ENCODE data around the gene CEMIP2.
"Not testable (repeated sequence)": the region's sequence is repeated elsewhere in the genome, so short reads cannot be mapped to it uniquely, and the experiment has no call there.

Gene CEMIP2

GRCh38 chr9:71704796-71705195 is 63.5 kb downstream of the CEMIP2 start:
- no peak overlapping the region for H3K4me3 ChIP-seq (ENCODE audit: low read length)
- H3K9ac ChIP-seq (ENCODE audit: low read length) = peak overlapping the region; percentile 19
- H3K27me3 ChIP-seq (replicated peaks; ENCODE audit: control insufficient read depth, insufficient read depth, low read length) = no peaks in the 10 kb centered on the region
- DNase-seq (ENCODE audit: low read depth) = no peak
- H3K36me3 ChIP-seq (ENCODE audit: control insufficient read depth, insufficient read depth, low read length, severe bottlenecking) = peaks cover 59% of the 10 kb centered on the region
- H3K4me1 ChIP-seq (ENCODE audit: control insufficient read depth, insufficient read depth, low read length) = peaks cover 23% of the 10 kb centered on the region
- no peaks in the 10 kb centered on the region for H3K9me3 ChIP-seq (ENCODE audit: control insufficient read depth, low read length)

GRCh38 chr9:71703172-71703872 is 65.0 kb downstream of the CEMIP2 start:
- no peak overlapping the region for H3K9ac ChIP-seq (ENCODE audit: low read length)
- H3K36me3 ChIP-seq (ENCODE audit: control insufficient read depth, insufficient read depth, low read length, severe bottlenecking) = peaks cover 59% of the 10 kb centered on the region

GRCh38 chr9:71697882-71698281 is 70.4 kb downstream of the CEMIP2 start:
- no peak for DNase-seq (ENCODE audit: low read depth)
- Histone ChIP-seq H3K4me3 (ENCODE audit: low read length) (no peak overlapping the region), H3K9ac (ENCODE audit: low read length) (no peak overlapping the region), H3K9me3 (ENCODE audit: control insufficient read depth, low read length) (no peaks in the 10 kb centered on the region), H3K4me1 (ENCODE audit: control insufficient read depth, insufficient read depth, low read length) (peaks cover under 1% of the 10 kb centered on the region), H3K36me3 (ENCODE audit: control insufficient read depth, insufficient read depth, low read length, severe bottlenecking) (peaks cover 79% of the 10 kb centered on the region), H3K27me3 (replicated peaks; ENCODE audit: control insufficient read depth, insufficient read depth, low read length) (no peaks in the 10 kb centered on the region)

More at GRCh38 chr9:71703172-71703872, 65.0 kb downstream of the CEMIP2 start:
- Histone ChIP-seq H3K27me3 (replicated peaks; ENCODE audit: control insufficient read depth, insufficient read depth, low read length) (no peaks in the 10 kb centered on the region), H3K4me1 (ENCODE audit: control insufficient read depth, insufficient read depth, low read length) (peaks cover 23% of the 10 kb centered on the region), H3K9me3 (ENCODE audit: control insufficient read depth, low read length) (no peaks in the 10 kb centered on the region), H3K4me3 (ENCODE audit: low read length) (no peak overlapping the region)
- peak; percentile 74 for DNase-seq (ENCODE audit: low read depth)

GRCh38 chr9:71694332-71694731 is 74.0 kb downstream of the CEMIP2 start:
- H3K4me3 ChIP-seq (ENCODE audit: low read length) = no peak overlapping the region
- no peaks in the 10 kb centered on the region for H3K9me3 ChIP-seq (ENCODE audit: control insufficient read depth, low read length)
- no peak overlapping the region for H3K9ac ChIP-seq (ENCODE audit: low read length)
- peaks cover 11% of the 10 kb centered on the region for H3K4me1 ChIP-seq (ENCODE audit: control insufficient read depth, insufficient read depth, low read length)
- peaks cover 70% of the 10 kb centered on the region for H3K36me3 ChIP-seq (ENCODE audit: control insufficient read depth, insufficient read depth, low read length, severe bottlenecking)
- H3K27me3 ChIP-seq (replicated peaks; ENCODE audit: control insufficient read depth, insufficient read depth, low read length) = no peaks in the 10 kb centered on the region
- no peak for DNase-seq (ENCODE audit: low read depth)

- DNase-seq (ENCODE audit: low read depth) = no peak
- H3K4me1 ChIP-seq (ENCODE audit: control insufficient read depth, insufficient read depth, low read length) = peaks cover 11% of the 10 kb centered on the region
- H3K27me3 ChIP-seq (replicated peaks; ENCODE audit: control insufficient read depth, insufficient read depth, low read length) = no peaks in the 10 kb centered on the region
- no peak overlapping the region for H3K9ac ChIP-seq (ENCODE audit: low read length)
- no peak overlapping the region for H3K4me3 ChIP-seq (ENCODE audit: low read length)
- no peaks in the 10 kb centered on the region for H3K9me3 ChIP-seq (ENCODE audit: control insufficient read depth, low read length)
- peaks cover 70% of the 10 kb centered on the region for H3K36me3 ChIP-seq (ENCODE audit: control insufficient read depth, insufficient read depth, low read length, severe bottlenecking)
Observed at GRCh38 chr9:71693607-71694006, 74.7 kb downstream of the CEMIP2 start.

- DNase-seq (ENCODE audit: low read depth) = peak; percentile 72
- Histone ChIP-seq H3K36me3 (ENCODE audit: control insufficient read depth, insufficient read depth, low read length, severe bottlenecking) (peaks cover 70% of the 10 kb centered on the region), H3K27me3 (replicated peaks; ENCODE audit: control insufficient read depth, insufficient read depth, low read length) (no peaks in the 10 kb centered on the region), H3K9me3 (ENCODE audit: control insufficient read depth, low read length) (no peaks in the 10 kb centered on the region), H3K4me1 (ENCODE audit: control insufficient read depth, insufficient read depth, low read length) (peaks cover 11% of the 10 kb centered on the region), H3K4me3 (ENCODE audit: low read length) (no peak overlapping the region), H3K9ac (ENCODE audit: low read length) (no peak overlapping the region)
Observed at GRCh38 chr9:71692337-71692736, 76.0 kb downstream of the CEMIP2 start.

- peaks cover 70% of the 10 kb centered on the region for H3K36me3 ChIP-seq (ENCODE audit: control insufficient read depth, insufficient read depth, low read length, severe bottlenecking)
- H3K9me3 ChIP-seq (ENCODE audit: control insufficient read depth, low read length); H3K9ac ChIP-seq (ENCODE audit: low read length); DNase-seq (ENCODE audit: low read depth); H3K27me3 ChIP-seq (replicated peaks; ENCODE audit: control insufficient read depth, insufficient read depth, low read length); H3K4me3 ChIP-seq (ENCODE audit: low read length): not testable (repeated sequence)
- peaks cover 11% of the 10 kb centered on the region for H3K4me1 ChIP-seq (ENCODE audit: control insufficient read depth, insufficient read depth, low read length)
Observed at GRCh38 chr9:71691576-71691975, 76.7 kb downstream of the CEMIP2 start.

GRCh38 chr9:71690689-71691435 is 77.5 kb downstream of the CEMIP2 start:
- DNase-seq (ENCODE audit: low read depth) = no peak
- Histone ChIP-seq H3K9ac (ENCODE audit: low read length) (no peak overlapping the region), H3K4me1 (ENCODE audit: control insufficient read depth, insufficient read depth, low read length) (peaks cover 12% of the 10 kb centered on the region), H3K4me3 (ENCODE audit: low read length) (no peak overlapping the region), H3K9me3 (ENCODE audit: control insufficient read depth, low read length) (no peaks in the 10 kb centered on the region), H3K36me3 (ENCODE audit: control insufficient read depth, insufficient read depth, low read length, severe bottlenecking) (peaks cover 66% of the 10 kb centered on the region), H3K27me3 (replicated peaks; ENCODE audit: control insufficient read depth, insufficient read depth, low read length) (no peaks in the 10 kb centered on the region)

GRCh38 chr9:71690063-71690688 is 78.1 kb downstream of the CEMIP2 start:
- DNase-seq (ENCODE audit: low read depth) = peak; percentile 43
- H3K36me3 ChIP-seq (ENCODE audit: control insufficient read depth, insufficient read depth, low read length, severe bottlenecking) = peaks cover 70% of the 10 kb centered on the region
- H3K4me3 ChIP-seq (ENCODE audit: low read length) = no peak overlapping the region
- no peak overlapping the region for H3K9ac ChIP-seq (ENCODE audit: low read length)
- H3K4me1 ChIP-seq (ENCODE audit: control insufficient read depth, insufficient read depth, low read length) = peaks cover 19% of the 10 kb centered on the region
- H3K9me3 ChIP-seq (ENCODE audit: control insufficient read depth, low read length) = no peaks in the 10 kb centered on the region
- no peaks in the 10 kb centered on the region for H3K27me3 ChIP-seq (replicated peaks; ENCODE audit: control insufficient read depth, insufficient read depth, low read length)

- DNase-seq (ENCODE audit: low read depth) = no peak
- Histone ChIP-seq H3K9me3 (ENCODE audit: control insufficient read depth, low read length) (no peaks in the 10 kb centered on the region), H3K36me3 (ENCODE audit: control insufficient read depth, insufficient read depth, low read length, severe bottlenecking) (peaks cover 61% of the 10 kb centered on the region), H3K9ac (ENCODE audit: low read length) (no peak overlapping the region), H3K27me3 (replicated peaks; ENCODE audit: control insufficient read depth, insufficient read depth, low read length) (no peaks in the 10 kb centered on the region), H3K4me3 (ENCODE audit: low read length) (no peak overlapping the region), H3K4me1 (ENCODE audit: control insufficient read depth, insufficient read depth, low read length) (peaks cover 29% of the 10 kb centered on the region)
Observed at GRCh38 chr9:71687676-71688075, 80.6 kb downstream of the CEMIP2 start.

- H3K4me1 ChIP-seq (ENCODE audit: control insufficient read depth, insufficient read depth, low read length) = peaks cover 42% of the 10 kb centered on the region
Observed at GRCh38 chr9:71685988-71686387, 82.3 kb downstream of the CEMIP2 start.

More at GRCh38 chr9:71685988-71686387, 82.3 kb downstream of the CEMIP2 start:
- Histone ChIP-seq H3K36me3 (ENCODE audit: control insufficient read depth, insufficient read depth, low read length, severe bottlenecking) (peaks cover 61% of the 10 kb centered on the region), H3K27me3 (replicated peaks; ENCODE audit: control insufficient read depth, insufficient read depth, low read length) (no peaks in the 10 kb centered on the region), H3K4me3 (ENCODE audit: low read length) (no peak overlapping the region), H3K9me3 (ENCODE audit: control insufficient read depth, low read length) (no peaks in the 10 kb centered on the region), H3K9ac (ENCODE audit: low read length) (no peak overlapping the region)
- DNase-seq (ENCODE audit: low read depth) = no peak
